GM23338 (cell line): ENCODE data around the gene ADAM15. TPM values are rescaled to one million over a fixed set of nuclear protein-coding genes. Genes with fewer than 3 reads are reported as not detected.

ENCODE experiments used
- ATAC-seq: fragments of 200-7000 bp; cut with Tn5 transposase; 3 replicates; pipeline ENCODE4 v1.9.1; 2020
- DNase-seq: peaks from one replicate; pipeline ENCODE4 v3.0.0-alpha.2; 2015; ENCODE audit warnings: low spot score
- H2AFZ ChIP-seq: fragments of 200-600 bp; sonication (generic); 2 replicates; pipeline ENCODE4 v1.8.0; 2016; ENCODE audit warnings: antibody characterized with exemption, mild to moderate bottlenecking, moderate library complexity
- H3F3A ChIP-seq: fragments of 200-600 bp; sonication (generic); replicated peaks from 2 replicates; pipeline ENCODE4 v1.8.0; 2017; ENCODE audit warnings: antibody characterized with exemption, mixed run types, low read depth
- H3K27ac ChIP-seq: fragments of 200-600 bp; sonication (generic); 2 replicates; pipeline ENCODE4 v1.6.1; 2016; ENCODE audit warnings: low read depth
- H3K27me3 ChIP-seq: fragments of 200-600 bp; sonication (generic); 2 replicates; pipeline ENCODE4 v1.8.0; 2016; ENCODE audit warnings: mild to moderate bottlenecking, mixed run types, moderate library complexity; ENCODE audit not compliant: insufficient read depth
- H3K36me3 ChIP-seq: fragments of 200-600 bp; sonication (generic); 2 replicates; pipeline ENCODE4 v1.8.0; 2016; ENCODE audit warnings: mild to moderate bottlenecking; ENCODE audit not compliant: insufficient read depth
- H3K4me1 ChIP-seq: fragments of 200-600 bp; sonication (generic); 2 replicates; pipeline ENCODE4 v1.8.0; 2016; ENCODE audit warnings: mild to moderate bottlenecking, moderate library complexity; ENCODE audit not compliant: insufficient read depth
- H3K4me2 ChIP-seq: fragments of 200-600 bp; sonication (generic); 2 replicates; pipeline ENCODE4 v1.7.1; 2017; ENCODE audit warnings: mixed run types
- H3K4me3 ChIP-seq: fragments of 200-600 bp; sonication (generic); 2 replicates; pipeline ENCODE4 v1.6.1; 2016; ENCODE audit warnings: mixed run types
- H3K79me2 ChIP-seq: fragments of 200-600 bp; sonication (generic); replicated peaks from 2 replicates; pipeline ENCODE4 v1.8.0; 2017; ENCODE audit warnings: mild to moderate bottlenecking; ENCODE audit not compliant: insufficient read depth
- H3K9me2 ChIP-seq: fragments of 200-600 bp; sonication (generic); 2 replicates; pipeline ENCODE4 v1.8.0; 2017; ENCODE audit not compliant: insufficient read depth
- H4K20me1 ChIP-seq: fragments of 200-600 bp; sonication (generic); replicated peaks from 2 replicates; pipeline ENCODE4 v1.8.0; 2017; ENCODE audit warnings: mild to moderate bottlenecking; ENCODE audit not compliant: insufficient read depth
- H3K27ac Mint-ChIP-seq: 2 replicates; pipeline ENCODE4 v1.8.0; 2020; ENCODE audit warnings: inconsistent platforms, mild to moderate bottlenecking, moderate library complexity, mixed read lengths
- H3K27me3 Mint-ChIP-seq: 3 replicates; pipeline ENCODE4 v1.8.0; 2022; ENCODE audit warnings: low read depth, mild to moderate bottlenecking, moderate library complexity, mixed read lengths, inconsistent platforms; ENCODE audit not compliant: insufficient read depth, poor library complexity
- H3K36me3 Mint-ChIP-seq: 3 replicates; pipeline ENCODE4 v1.8.0; 2021; ENCODE audit warnings: low read depth, mild to moderate bottlenecking, inconsistent platforms, moderate library complexity, mixed read lengths
- H3K4me1 Mint-ChIP-seq: 3 replicates; pipeline ENCODE4 v1.8.0; 2020; ENCODE audit warnings: mild to moderate bottlenecking, inconsistent platforms, mixed read lengths
- H3K4me3 Mint-ChIP-seq: 3 replicates; pipeline ENCODE4 v1.8.0; 2021; ENCODE audit warnings: moderate library complexity, mild to moderate bottlenecking, inconsistent platforms, mixed read lengths
- H3K9me3 Mint-ChIP-seq: 3 replicates; pipeline ENCODE4 v1.8.0; 2020; ENCODE audit warnings: moderate library complexity, mild to moderate bottlenecking, inconsistent platforms, mixed read lengths
- EZH2 ChIP-seq: fragments of 200-600 bp; sonication (generic); IDR thresholded peaks from one replicate; pipeline ENCODE4 v1.8.0; 2017; ENCODE audit warnings: antibody characterized with exemption, mild to moderate bottlenecking, low read depth; ENCODE audit not compliant: unreplicated experiment
- EZH2phosphoT487 ChIP-seq: fragments of 200-600 bp; sonication (generic); IDR thresholded peaks from one replicate; pipeline ENCODE4 v1.8.1; 2018; ENCODE audit warnings: antibody characterized with exemption; ENCODE audit not compliant: unreplicated experiment
- JUNB ChIP-seq: IDR thresholded peaks from one replicate; pipeline ENCODE4 v1.6.1; 2016; ENCODE audit warnings: antibody characterized with exemption; ENCODE audit not compliant: unreplicated experiment
- NANOG ChIP-seq: IDR thresholded peaks from 2 replicates; pipeline ENCODE4 v1.6.1; 2016; ENCODE audit warnings: antibody characterized with exemption, borderline replicate concordance
- ZNF331 ChIP-seq: fragments of 250-450 bp; sonication (Bioruptor Pico); IDR thresholded peaks from 2 replicates; pipeline ENCODE4 v1.5.0; 2020; ENCODE audit warnings: low read depth, mild to moderate bottlenecking, moderate library complexity
- ZNF462 ChIP-seq: fragments of 250-450 bp; sonication (Bioruptor Pico); IDR thresholded peaks from 2 replicates; pipeline ENCODE4 v1.5.0; 2020; ENCODE audit warnings: mild to moderate bottlenecking, moderate library complexity
- polyA plus RNA-seq: library from polyadenylated mRNA; unstranded; fragments of >200 nt; fragmentation: Nextera tagmentation; extraction: Ambion mirVana; gene quantifications from 2 replicates; pipeline ENCODE4 v1.2.1, GENCODE V29; 2016
- total RNA-seq: library from RNA; depleted of rRNA; stranded (reverse); fragments of >200 nt; shearing (Covaris generic); gene quantifications from 2 replicates; pipeline ENCODE4 v1.2.3, GENCODE V29; 2014
- TF ChIP-seq, protein P1 (sequence below): IDR thresholded peaks from one replicate; pipeline ENCODE4 v1.6.1; 2018; ENCODE audit warnings: antibody characterized with exemption; ENCODE audit not compliant: unreplicated experiment
- TF ChIP-seq, protein P2 (sequence below), 2 experiments: fragments of 200-600 bp in 1 of 2; sonication (generic) in 1 of 2; conservative IDR thresholded peaks; 2 replicates each; pipeline versions ENCODE4 v1.5.1 to v1.6.1; 2016 to 2017; ENCODE audit warnings: antibody characterized with exemption in 2 of 2, low read depth in 2 of 2, mild to moderate bottlenecking in 2 of 2, moderate library complexity in 1 of 2
- TF ChIP-seq, protein P3 (sequence below): IDR thresholded peaks from 2 replicates; pipeline ENCODE4 v1.6.1; 2016; ENCODE audit warnings: antibody characterized with exemption

The ADAM15 gene
- total and polyA plus RNA-seq, 2 experiments from 2014 or later: 24.2 to 31.1 TPM

- TF ChIP-seq EZH2phosphoT487 (no peak), EZH2 (no peak), JUNB (no peak)
- TF ChIP-seq, protein P1, sequence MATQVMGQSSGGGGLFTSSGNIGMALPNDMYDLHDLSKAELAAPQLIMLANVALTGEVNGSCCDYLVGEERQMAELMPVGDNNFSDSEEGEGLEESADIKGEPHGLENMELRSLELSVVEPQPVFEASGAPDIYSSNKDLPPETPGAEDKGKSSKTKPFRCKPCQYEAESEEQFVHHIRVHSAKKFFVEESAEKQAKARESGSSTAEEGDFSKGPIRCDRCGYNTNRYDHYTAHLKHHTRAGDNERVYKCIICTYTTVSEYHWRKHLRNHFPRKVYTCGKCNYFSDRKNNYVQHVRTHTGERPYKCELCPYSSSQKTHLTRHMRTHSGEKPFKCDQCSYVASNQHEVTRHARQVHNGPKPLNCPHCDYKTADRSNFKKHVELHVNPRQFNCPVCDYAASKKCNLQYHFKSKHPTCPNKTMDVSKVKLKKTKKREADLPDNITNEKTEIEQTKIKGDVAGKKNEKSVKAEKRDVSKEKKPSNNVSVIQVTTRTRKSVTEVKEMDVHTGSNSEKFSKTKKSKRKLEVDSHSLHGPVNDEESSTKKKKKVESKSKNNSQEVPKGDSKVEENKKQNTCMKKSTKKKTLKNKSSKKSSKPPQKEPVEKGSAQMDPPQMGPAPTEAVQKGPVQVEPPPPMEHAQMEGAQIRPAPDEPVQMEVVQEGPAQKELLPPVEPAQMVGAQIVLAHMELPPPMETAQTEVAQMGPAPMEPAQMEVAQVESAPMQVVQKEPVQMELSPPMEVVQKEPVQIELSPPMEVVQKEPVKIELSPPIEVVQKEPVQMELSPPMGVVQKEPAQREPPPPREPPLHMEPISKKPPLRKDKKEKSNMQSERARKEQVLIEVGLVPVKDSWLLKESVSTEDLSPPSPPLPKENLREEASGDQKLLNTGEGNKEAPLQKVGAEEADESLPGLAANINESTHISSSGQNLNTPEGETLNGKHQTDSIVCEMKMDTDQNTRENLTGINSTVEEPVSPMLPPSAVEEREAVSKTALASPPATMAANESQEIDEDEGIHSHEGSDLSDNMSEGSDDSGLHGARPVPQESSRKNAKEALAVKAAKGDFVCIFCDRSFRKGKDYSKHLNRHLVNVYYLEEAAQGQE: no peak
- TF ChIP-seq, protein P2, sequence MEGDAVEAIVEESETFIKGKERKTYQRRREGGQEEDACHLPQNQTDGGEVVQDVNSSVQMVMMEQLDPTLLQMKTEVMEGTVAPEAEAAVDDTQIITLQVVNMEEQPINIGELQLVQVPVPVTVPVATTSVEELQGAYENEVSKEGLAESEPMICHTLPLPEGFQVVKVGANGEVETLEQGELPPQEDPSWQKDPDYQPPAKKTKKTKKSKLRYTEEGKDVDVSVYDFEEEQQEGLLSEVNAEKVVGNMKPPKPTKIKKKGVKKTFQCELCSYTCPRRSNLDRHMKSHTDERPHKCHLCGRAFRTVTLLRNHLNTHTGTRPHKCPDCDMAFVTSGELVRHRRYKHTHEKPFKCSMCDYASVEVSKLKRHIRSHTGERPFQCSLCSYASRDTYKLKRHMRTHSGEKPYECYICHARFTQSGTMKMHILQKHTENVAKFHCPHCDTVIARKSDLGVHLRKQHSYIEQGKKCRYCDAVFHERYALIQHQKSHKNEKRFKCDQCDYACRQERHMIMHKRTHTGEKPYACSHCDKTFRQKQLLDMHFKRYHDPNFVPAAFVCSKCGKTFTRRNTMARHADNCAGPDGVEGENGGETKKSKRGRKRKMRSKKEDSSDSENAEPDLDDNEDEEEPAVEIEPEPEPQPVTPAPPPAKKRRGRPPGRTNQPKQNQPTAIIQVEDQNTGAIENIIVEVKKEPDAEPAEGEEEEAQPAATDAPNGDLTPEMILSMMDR (conservative IDR thresholded peaks at IDR 0.05; ENCODE audit: low read depth in 2 of 2): no peak
- TF ChIP-seq, protein P3, sequence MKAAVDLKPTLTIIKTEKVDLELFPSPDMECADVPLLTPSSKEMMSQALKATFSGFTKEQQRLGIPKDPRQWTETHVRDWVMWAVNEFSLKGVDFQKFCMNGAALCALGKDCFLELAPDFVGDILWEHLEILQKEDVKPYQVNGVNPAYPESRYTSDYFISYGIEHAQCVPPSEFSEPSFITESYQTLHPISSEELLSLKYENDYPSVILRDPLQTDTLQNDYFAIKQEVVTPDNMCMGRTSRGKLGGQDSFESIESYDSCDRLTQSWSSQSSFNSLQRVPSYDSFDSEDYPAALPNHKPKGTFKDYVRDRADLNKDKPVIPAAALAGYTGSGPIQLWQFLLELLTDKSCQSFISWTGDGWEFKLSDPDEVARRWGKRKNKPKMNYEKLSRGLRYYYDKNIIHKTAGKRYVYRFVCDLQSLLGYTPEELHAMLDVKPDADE: no peak
Measured at GRCh38 chr1:155004352-155005075, 46.6 kb upstream of the ADAM15 start (continued).

- Histone ChIP-seq H3K27ac (no peak overlapping the region), H3K79me2 (peaks cover 42% of the 10 kb centered on the region), H3K27me3 (no peaks in the 10 kb centered on the region), H3K4me3 (peak overlapping the region; percentile 96), H3K4me1 (peaks cover 35% of the 10 kb centered on the region), H2AFZ (no peak overlapping the region), H3K36me3 (no peaks in the 10 kb centered on the region), H3K4me2 (peak overlapping the region; percentile 96), H3F3A (peaks cover 8% of the 10 kb centered on the region; the same call in 1 of the 2 replicates), H4K20me1 (peaks cover 4% of the 10 kb centered on the region; the same call in 1 of the 2 replicates), H3K9me2 (no peaks in the 10 kb centered on the region)
- H3K9me3 Mint-ChIP-seq: no peaks in the 10 kb centered on the region
- H3K27ac Mint-ChIP-seq: peak overlapping the region; percentile 48; the same call in 1 of the 2 replicates
- peaks cover 23% of the 10 kb centered on the region for H3K27me3 Mint-ChIP-seq
- DNase-seq: no peak
- peak overlapping the region; percentile 92 for H3K4me3 Mint-ChIP-seq
- H3K36me3 Mint-ChIP-seq: peaks cover 4% of the 10 kb centered on the region; the same call in 1 of the 3 replicates
- peaks cover 48% of the 10 kb centered on the region for H3K4me1 Mint-ChIP-seq
- ATAC-seq: no peak
- TF ChIP-seq ZNF462 (CRISPR knock-in tag): no peak
- TF ChIP-seq NANOG: no peak
- no peak for TF ChIP-seq ZNF331 (CRISPR knock-in tag)
Measured at GRCh38 chr1:155005076-155006011, 45.8 kb upstream of the ADAM15 start.
